ENCODE results near the gene EPHB1.
"Not testable (repeated sequence)": the region's sequence is repeated elsewhere in the genome, so short reads cannot be mapped to it uniquely, and the experiment has no call there.

The EPHB1 gene

GRCh38 chr3:134766290-134766689 is 28.8 kb upstream of the EPHB1 start:
- H3K27ac Mint-ChIP-seq = no peak overlapping the region
- no peaks in the 10 kb centered on the region for H3K9me3 Mint-ChIP-seq
- no peaks in the 10 kb centered on the region for H3K36me3 Mint-ChIP-seq (ENCODE audit: low read depth)
- no peaks in the 10 kb centered on the region for H3K27me3 Mint-ChIP-seq
- DNase-seq (no peak), ATAC-seq (no peak)
- no peaks in the 10 kb centered on the region for H3K4me1 Mint-ChIP-seq
- H3K4me3 Mint-ChIP-seq = no peak overlapping the region

- no peak overlapping the region for H3K4me3 Mint-ChIP-seq
- H3K4me1 Mint-ChIP-seq = no peaks in the 10 kb centered on the region
- no peaks in the 10 kb centered on the region for H3K27me3 Mint-ChIP-seq
- DNase-seq = no peak
- H3K9me3 Mint-ChIP-seq = no peaks in the 10 kb centered on the region
- H3K36me3 Mint-ChIP-seq (ENCODE audit: low read depth) = no peaks in the 10 kb centered on the region
- ATAC-seq = no peak
- no peak overlapping the region for H3K27ac Mint-ChIP-seq
Measured at GRCh38 chr3:134768116-134768515, 26.9 kb upstream of the EPHB1 start.

- DNase-seq (no peak), ATAC-seq (no peak)
- H3K27me3 Mint-ChIP-seq = no peaks in the 10 kb centered on the region
- H3K4me1 Mint-ChIP-seq = no peaks in the 10 kb centered on the region
- H3K27ac Mint-ChIP-seq = no peak overlapping the region
- no peaks in the 10 kb centered on the region for H3K36me3 Mint-ChIP-seq (ENCODE audit: low read depth)
- no peaks in the 10 kb centered on the region for H3K9me3 Mint-ChIP-seq
- no peak overlapping the region for H3K4me3 Mint-ChIP-seq
Measured at GRCh38 chr3:134768837-134769236, 26.2 kb upstream of the EPHB1 start.

- ATAC-seq = no peak
- no peak for DNase-seq
- H3K36me3 Mint-ChIP-seq (ENCODE audit: low read depth) = no peaks in the 10 kb centered on the region
- H3K9me3 Mint-ChIP-seq = no peaks in the 10 kb centered on the region
- no peaks in the 10 kb centered on the region for H3K27me3 Mint-ChIP-seq
- no peak overlapping the region for H3K4me3 Mint-ChIP-seq
- no peak overlapping the region for H3K27ac Mint-ChIP-seq
- H3K4me1 Mint-ChIP-seq = no peaks in the 10 kb centered on the region
Measured at GRCh38 chr3:134769287-134769868, 25.7 kb upstream of the EPHB1 start.

GRCh38 chr3:134772011-134772410 is 23.0 kb upstream of the EPHB1 start:
- ATAC-seq (no peak), DNase-seq (no peak)
- Mint-ChIP-seq H3K9me3 (no peaks in the 10 kb centered on the region), H3K27ac (no peak overlapping the region), H3K4me1 (no peaks in the 10 kb centered on the region), H3K36me3 (ENCODE audit: low read depth) (no peaks in the 10 kb centered on the region), H3K4me3 (no peak overlapping the region), H3K27me3 (no peaks in the 10 kb centered on the region)

- Mint-ChIP-seq H3K36me3 (ENCODE audit: low read depth) (no peaks in the 10 kb centered on the region), H3K9me3 (no peaks in the 10 kb centered on the region), H3K27me3 (no peaks in the 10 kb centered on the region), H3K4me3 (no peak overlapping the region), H3K27ac (no peak overlapping the region), H3K4me1 (peaks cover 3% of the 10 kb centered on the region)
- ATAC-seq (no peak), DNase-seq (no peak)
Measured at GRCh38 chr3:134772591-134772990, 22.5 kb upstream of the EPHB1 start.

- no peak overlapping the region for H3K4me3 Mint-ChIP-seq
- H3K36me3 Mint-ChIP-seq (ENCODE audit: low read depth) = no peaks in the 10 kb centered on the region
- no peaks in the 10 kb centered on the region for H3K9me3 Mint-ChIP-seq
- DNase-seq (no peak), ATAC-seq (no peak)
- no peak overlapping the region for H3K27ac Mint-ChIP-seq
- H3K27me3 Mint-ChIP-seq = no peaks in the 10 kb centered on the region
- peaks cover 3% of the 10 kb centered on the region for H3K4me1 Mint-ChIP-seq
Measured at GRCh38 chr3:134775831-134776230, 19.2 kb upstream of the EPHB1 start.

GRCh38 chr3:134776518-134776917 is 18.5 kb upstream of the EPHB1 start:
- no peak for DNase-seq
- no peaks in the 10 kb centered on the region for H3K36me3 Mint-ChIP-seq (ENCODE audit: low read depth)
- H3K27ac Mint-ChIP-seq = no peak overlapping the region
- H3K4me3 Mint-ChIP-seq = no peak overlapping the region
- H3K4me1 Mint-ChIP-seq = peaks cover 3% of the 10 kb centered on the region
- H3K27me3 Mint-ChIP-seq = no peaks in the 10 kb centered on the region
- no peak for ATAC-seq
- H3K9me3 Mint-ChIP-seq = no peaks in the 10 kb centered on the region

GRCh38 chr3:134777341-134777740 is 17.7 kb upstream of the EPHB1 start:
- Mint-ChIP-seq H3K27me3 (no peaks in the 10 kb centered on the region), H3K9me3 (no peaks in the 10 kb centered on the region), H3K4me1 (peaks cover 3% of the 10 kb centered on the region), H3K36me3 (ENCODE audit: low read depth) (no peaks in the 10 kb centered on the region), H3K27ac (no peak overlapping the region), H3K4me3 (no peak overlapping the region)
- DNase-seq (no peak), ATAC-seq (no peak)

- not testable (repeated sequence) for H3K36me3 Mint-ChIP-seq (ENCODE audit: low read depth); DNase-seq; H3K9me3 Mint-ChIP-seq; H3K4me1 Mint-ChIP-seq; H3K4me3 Mint-ChIP-seq; H3K27ac Mint-ChIP-seq; ATAC-seq
- peaks cover 14% of the 10 kb centered on the region for H3K27me3 Mint-ChIP-seq
Measured at GRCh38 chr3:134788283-134788682, 6.8 kb upstream of the EPHB1 start.

GRCh38 chr3:134790065-134790464 is 5.0 kb upstream of the EPHB1 start:
- DNase-seq = no peak
- ATAC-seq = no peak
- Mint-ChIP-seq H3K27me3 (peaks cover 22% of the 10 kb centered on the region), H3K9me3 (no peaks in the 10 kb centered on the region), H3K27ac (no peak overlapping the region), H3K4me3 (no peak overlapping the region), H3K4me1 (peaks cover under 1% of the 10 kb centered on the region), H3K36me3 (ENCODE audit: low read depth) (no peaks in the 10 kb centered on the region)

GRCh38 chr3:134791992-134792391 is 3.1 kb upstream of the EPHB1 start:
- H3K27ac Mint-ChIP-seq = no peak overlapping the region
- no peak overlapping the region for H3K4me3 Mint-ChIP-seq
- ATAC-seq (no peak), DNase-seq (no peak)
- no peaks in the 10 kb centered on the region for H3K9me3 Mint-ChIP-seq
- peaks cover 24% of the 10 kb centered on the region for H3K27me3 Mint-ChIP-seq
- H3K36me3 Mint-ChIP-seq (ENCODE audit: low read depth) = no peaks in the 10 kb centered on the region
- H3K4me1 Mint-ChIP-seq = peaks cover 3% of the 10 kb centered on the region

- H3K4me3 Mint-ChIP-seq = no peak overlapping the region
- peaks cover 3% of the 10 kb centered on the region for H3K4me1 Mint-ChIP-seq
- no peak for ATAC-seq
- H3K9me3 Mint-ChIP-seq = no peaks in the 10 kb centered on the region
- no peaks in the 10 kb centered on the region for H3K36me3 Mint-ChIP-seq (ENCODE audit: low read depth)
- H3K27ac Mint-ChIP-seq = no peak overlapping the region
- no peak for DNase-seq
- peaks cover 30% of the 10 kb centered on the region for H3K27me3 Mint-ChIP-seq
Measured at GRCh38 chr3:134792700-134793099, 2.4 kb upstream of the EPHB1 start.

- no peak overlapping the region for H3K4me3 Mint-ChIP-seq
Measured at GRCh38 chr3:134793562-134793961, 1.5 kb upstream of the EPHB1 start.

GRCh38 chr3:134794323-134794722 is 737 bp upstream of the EPHB1 start:
- ATAC-seq (no peak), DNase-seq (no peak)
- Mint-ChIP-seq H3K27me3 (peaks cover 37% of the 10 kb centered on the region), H3K4me3 (no peak overlapping the region), H3K4me1 (peaks cover 3% of the 10 kb centered on the region), H3K9me3 (no peaks in the 10 kb centered on the region), H3K36me3 (ENCODE audit: low read depth) (no peaks in the 10 kb centered on the region), H3K27ac (no peak overlapping the region)

More at GRCh38 chr3:134793562-134793961, 1.5 kb upstream of the EPHB1 start:
- no peak for ATAC-seq
- no peaks in the 10 kb centered on the region for H3K9me3 Mint-ChIP-seq
- H3K27me3 Mint-ChIP-seq = peaks cover 35% of the 10 kb centered on the region
- peaks cover 3% of the 10 kb centered on the region for H3K4me1 Mint-ChIP-seq
- no peaks in the 10 kb centered on the region for H3K36me3 Mint-ChIP-seq (ENCODE audit: low read depth)
- no peak for DNase-seq
- no peak overlapping the region for H3K27ac Mint-ChIP-seq

- Mint-ChIP-seq H3K36me3 (ENCODE audit: low read depth) (no peaks in the 10 kb centered on the region), H3K27me3 (peaks cover 39% of the 10 kb centered on the region), H3K27ac (no peak overlapping the region), H3K4me1 (peaks cover 3% of the 10 kb centered on the region), H3K9me3 (no peaks in the 10 kb centered on the region), H3K4me3 (no peak overlapping the region)
- DNase-seq (no peak), ATAC-seq (no peak)
Measured at GRCh38 chr3:134795746-134796280, 753 bp downstream of the EPHB1 start.

All from activated naive CD8-positive, alpha-beta T cell treated with anti-CD3 and anti-CD28 coated beads, Interleukin-2, amount 50 U/mL, for 24 hours (primary cell).